Panc1 (cell line): ENCODE data around the gene NEK2. TPM values are rescaled to one million over a fixed set of nuclear protein-coding genes. Genes with fewer than 3 reads are reported as not detected.

Source experiments
- ATAC-seq: fragments of 200-7000 bp; cut with Tn5 transposase; 2 replicates; pipeline ENCODE4 v1.9.1; 2020; ENCODE audit warnings: mild to moderate bottlenecking, moderate library complexity
- BruUV-seq: library from RNA; stranded (reverse); fragments of 400-500 nt; replicated peaks from 2 replicates; lab custom pipeline; 2021; lab: Mats Ljungman, UMichigan
- CTCF ChIA-PET: fragments of 300-600 bp; sonication (Branson Sonifier 250); formaldehyde crosslinking; loops from one replicate; lab custom pipeline; 2022; ENCODE audit warnings: antibody characterized with exemption; lab: Charles Lee
- POLR2A ChIA-PET: fragments of 300-600 bp; sonication (Branson Sonifier 250); formaldehyde crosslinking; loops from one replicate; lab custom pipeline; 2022; ENCODE audit warnings: antibody characterized with exemption; lab: Charles Lee
- DNase-seq: peaks from one replicate; pipeline ENCODE4 v3.0.0-alpha.2; 2010; ENCODE audit warnings: low read depth, low spot score
- H3K27ac ChIP-seq: 2 replicates; pipeline ENCODE4 v1.5.1; 2011; ENCODE audit warnings: mild to moderate bottlenecking, low read length, inconsistent platforms
- H3K27me3 ChIP-seq: fragments of 200-500 bp; sonication (Bioruptor generic); 2 replicates; pipeline ENCODE4 v1.6.0; 2014; ENCODE audit warnings: low read length, inconsistent platforms; ENCODE audit not compliant: control insufficient read depth, insufficient read depth
- H3K36me3 ChIP-seq: fragments of 200-500 bp; sonication (Bioruptor generic); 2 replicates; pipeline ENCODE4 v1.5.1; 2014; ENCODE audit warnings: inconsistent platforms, mild to moderate bottlenecking, low read length, moderate library complexity; ENCODE audit not compliant: control insufficient read depth, insufficient read depth
- H3K4me1 ChIP-seq: 2 replicates; pipeline ENCODE4 v1.5.1; 2011; ENCODE audit warnings: inconsistent platforms, mild to moderate bottlenecking, low read length, moderate library complexity; ENCODE audit not compliant: control insufficient read depth, insufficient read depth
- H3K4me3 ChIP-seq, 2 experiments: 2 replicates each; pipeline ENCODE4 v1.5.1; 2011 to 2012; ENCODE audit warnings: low read depth in 2 of 2, low read length in 2 of 2, mild to moderate bottlenecking in 2 of 2, inconsistent platforms in 1 of 2, moderate library complexity in 1 of 2
- H3K9me3 ChIP-seq: fragments of 200-500 bp; sonication (Bioruptor generic); 2 replicates; pipeline ENCODE4 v1.5.1; 2014; ENCODE audit warnings: low read depth, mild to moderate bottlenecking, inconsistent platforms, low read length, moderate library complexity; ENCODE audit not compliant: control insufficient read depth, insufficient read depth
- CTCF ChIP-seq: fragments of 450-650 bp; IDR thresholded peaks from 2 replicates; pipeline ENCODE4 v1.5.1; 2017; ENCODE audit warnings: mild to moderate bottlenecking
- POLR2AphosphoS5 ChIP-seq: IDR thresholded peaks from 2 replicates; pipeline ENCODE4 v1.6.1; 2012; ENCODE audit warnings: mild to moderate bottlenecking, low read depth, low read length, moderate library complexity
- REST ChIP-seq, 2 experiments: IDR thresholded peaks; 2 replicates each; pipeline ENCODE4 v1.6.1; 2011 to 2012; ENCODE audit warnings: low read depth in 2 of 2, control low read depth in 1 of 2, low read length in 1 of 2, mild to moderate bottlenecking in 1 of 2, moderate library complexity in 1 of 2; ENCODE audit not compliant: insufficient read depth in 1 of 2
- SIN3A ChIP-seq: IDR thresholded peaks from 2 replicates; pipeline ENCODE4 v1.6.1; 2012; ENCODE audit warnings: low read depth, mild to moderate bottlenecking, low read length, moderate library complexity, borderline replicate concordance; ENCODE audit not compliant: insufficient read depth
- TCF7L2 ChIP-seq: IDR thresholded peaks from 2 replicates; pipeline ENCODE4 v1.6.1; 2011; ENCODE audit warnings: mild to moderate bottlenecking, low read depth, low read length, inconsistent platforms
- in situ Hi-C: cut with HindIII; loops from 2 replicates; pipeline ENCODE4 v1.10.0; 2016; ENCODE audit warnings: low sequenced_read_pairs, low pct_unique_long_range_greater_than_20kb
- intact Hi-C: fragments of 100-400 bp; cut with micrococcal nuclease; formaldehyde crosslinking; loops from one replicate; pipeline ENCODE4 v1.10.0; 2022; ENCODE audit not compliant: unreplicated experiment
- total RNA-seq: library from RNA; stranded (reverse); gene quantifications from one replicate; pipeline ENCODE4 v1.2.1, GENCODE V29; 2021; ENCODE audit not compliant: unreplicated experiment

Gene NEK2
- total RNA-seq, 1 experiment from 2014 or later = 34.4 TPM

GRCh38 chr1:211710566-211711314 is 35.3 kb upstream of the NEK2 start:
- DNase-seq (no peak), ATAC-seq (no peak)
- ChIA-PET CTCF (no interaction called here), POLR2A (no interaction called here)
- Histone ChIP-seq H3K4me1 (peaks cover 6% of the 10 kb centered on the region), H3K27ac (peak overlapping the region; percentile 32; the same call in 1 of the 2 replicates), H3K4me3 (no peak overlapping the region), H3K36me3 (no peaks in the 10 kb centered on the region), H3K27me3 (no peaks in the 10 kb centered on the region), H3K9me3 (no peaks in the 10 kb centered on the region)
- TF ChIP-seq POLR2AphosphoS5 (no peak), REST (IDR thresholded peaks at IDR 0.05; ENCODE audit: insufficient read depth in 1 of 2, low read depth in 2 of 2, low read length in 1 of 2) (no peak), SIN3A (no peak), TCF7L2 (no peak), CTCF (no peak)
- in situ Hi-C loops (no loop called here), intact Hi-C loops (no loop called here)
- no TSS peak for BruUV-seq

- TF ChIP-seq TCF7L2 = no peak
- TF ChIP-seq REST (IDR thresholded peaks at IDR 0.05; ENCODE audit: insufficient read depth in 1 of 2, low read depth in 2 of 2, low read length in 1 of 2) = no peak
- TF ChIP-seq POLR2AphosphoS5 = no peak
- no peak for TF ChIP-seq CTCF
- no peak for TF ChIP-seq SIN3A
- DNase-seq (no peak), ATAC-seq (no peak)
- no peaks in the 10 kb centered on the region for H3K9me3 ChIP-seq
- no peaks in the 10 kb centered on the region for H3K36me3 ChIP-seq
- in situ Hi-C loops = no loop called here
- H3K4me3 ChIP-seq = no peak overlapping the region
- H3K27ac ChIP-seq = peak overlapping the region; percentile 42; the same call in 1 of the 2 replicates
- H3K27me3 ChIP-seq = no peaks in the 10 kb centered on the region
- no TSS peak for BruUV-seq
- POLR2A ChIA-PET = interaction anchor here (0.6 kb wide), 1 partner anchor 191 kb away, joined by 3 read pairs; no protein-coding TSS in a partner anchor
- intact Hi-C loops = no loop called here
- CTCF ChIA-PET = interaction anchor here (0.6 kb wide), 1 partner anchor 450 kb away, joined by 3 read pairs; no protein-coding TSS in a partner anchor
- H3K4me1 ChIP-seq = peaks cover 23% of the 10 kb centered on the region
Observed at GRCh38 chr1:211708926-211709325, 33.5 kb upstream of the NEK2 start.
